ENCODE data around the gene AADACL4.

DNA sequence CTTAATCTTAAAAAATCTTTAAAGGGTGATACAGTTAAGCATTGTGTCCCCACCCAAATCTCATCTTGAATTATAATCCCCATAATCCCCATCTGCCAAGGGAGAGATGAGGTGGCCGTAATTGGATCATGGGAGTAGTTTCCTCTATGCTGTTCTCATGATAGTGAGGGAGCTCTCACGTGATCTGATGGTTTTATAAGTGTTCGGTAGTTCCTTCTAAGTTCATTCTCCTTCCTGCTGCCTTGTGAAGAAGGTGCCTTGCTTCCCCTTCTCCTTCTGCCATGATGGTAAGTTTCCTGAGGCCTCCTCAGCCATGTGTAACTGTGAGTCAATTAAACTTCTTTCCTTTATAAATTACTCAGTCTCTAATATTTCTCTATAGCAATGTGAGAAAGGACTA is 36.6 kb upstream of the AADACL4 start:
- TF ChIP-seq, protein P1, sequence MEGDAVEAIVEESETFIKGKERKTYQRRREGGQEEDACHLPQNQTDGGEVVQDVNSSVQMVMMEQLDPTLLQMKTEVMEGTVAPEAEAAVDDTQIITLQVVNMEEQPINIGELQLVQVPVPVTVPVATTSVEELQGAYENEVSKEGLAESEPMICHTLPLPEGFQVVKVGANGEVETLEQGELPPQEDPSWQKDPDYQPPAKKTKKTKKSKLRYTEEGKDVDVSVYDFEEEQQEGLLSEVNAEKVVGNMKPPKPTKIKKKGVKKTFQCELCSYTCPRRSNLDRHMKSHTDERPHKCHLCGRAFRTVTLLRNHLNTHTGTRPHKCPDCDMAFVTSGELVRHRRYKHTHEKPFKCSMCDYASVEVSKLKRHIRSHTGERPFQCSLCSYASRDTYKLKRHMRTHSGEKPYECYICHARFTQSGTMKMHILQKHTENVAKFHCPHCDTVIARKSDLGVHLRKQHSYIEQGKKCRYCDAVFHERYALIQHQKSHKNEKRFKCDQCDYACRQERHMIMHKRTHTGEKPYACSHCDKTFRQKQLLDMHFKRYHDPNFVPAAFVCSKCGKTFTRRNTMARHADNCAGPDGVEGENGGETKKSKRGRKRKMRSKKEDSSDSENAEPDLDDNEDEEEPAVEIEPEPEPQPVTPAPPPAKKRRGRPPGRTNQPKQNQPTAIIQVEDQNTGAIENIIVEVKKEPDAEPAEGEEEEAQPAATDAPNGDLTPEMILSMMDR (IDR thresholded peaks at IDR 0.05) = no peak
- TF ChIP-seq, protein P2, sequence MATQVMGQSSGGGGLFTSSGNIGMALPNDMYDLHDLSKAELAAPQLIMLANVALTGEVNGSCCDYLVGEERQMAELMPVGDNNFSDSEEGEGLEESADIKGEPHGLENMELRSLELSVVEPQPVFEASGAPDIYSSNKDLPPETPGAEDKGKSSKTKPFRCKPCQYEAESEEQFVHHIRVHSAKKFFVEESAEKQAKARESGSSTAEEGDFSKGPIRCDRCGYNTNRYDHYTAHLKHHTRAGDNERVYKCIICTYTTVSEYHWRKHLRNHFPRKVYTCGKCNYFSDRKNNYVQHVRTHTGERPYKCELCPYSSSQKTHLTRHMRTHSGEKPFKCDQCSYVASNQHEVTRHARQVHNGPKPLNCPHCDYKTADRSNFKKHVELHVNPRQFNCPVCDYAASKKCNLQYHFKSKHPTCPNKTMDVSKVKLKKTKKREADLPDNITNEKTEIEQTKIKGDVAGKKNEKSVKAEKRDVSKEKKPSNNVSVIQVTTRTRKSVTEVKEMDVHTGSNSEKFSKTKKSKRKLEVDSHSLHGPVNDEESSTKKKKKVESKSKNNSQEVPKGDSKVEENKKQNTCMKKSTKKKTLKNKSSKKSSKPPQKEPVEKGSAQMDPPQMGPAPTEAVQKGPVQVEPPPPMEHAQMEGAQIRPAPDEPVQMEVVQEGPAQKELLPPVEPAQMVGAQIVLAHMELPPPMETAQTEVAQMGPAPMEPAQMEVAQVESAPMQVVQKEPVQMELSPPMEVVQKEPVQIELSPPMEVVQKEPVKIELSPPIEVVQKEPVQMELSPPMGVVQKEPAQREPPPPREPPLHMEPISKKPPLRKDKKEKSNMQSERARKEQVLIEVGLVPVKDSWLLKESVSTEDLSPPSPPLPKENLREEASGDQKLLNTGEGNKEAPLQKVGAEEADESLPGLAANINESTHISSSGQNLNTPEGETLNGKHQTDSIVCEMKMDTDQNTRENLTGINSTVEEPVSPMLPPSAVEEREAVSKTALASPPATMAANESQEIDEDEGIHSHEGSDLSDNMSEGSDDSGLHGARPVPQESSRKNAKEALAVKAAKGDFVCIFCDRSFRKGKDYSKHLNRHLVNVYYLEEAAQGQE (IDR thresholded peaks at IDR 0.05; ENCODE audit: insufficient read depth in 1 of 2, low read depth in 2 of 2, low read length in 1 of 2) = no peak
- TF ChIP-seq SIN3A (IDR thresholded peaks at IDR 0.05; ENCODE audit: borderline replicate concordance, insufficient read depth, low read depth, low read length) (no peak), POLR2AphosphoS5 (IDR thresholded peaks at IDR 0.05; ENCODE audit: low read depth, low read length) (no peak)

All from Panc1 (cell line).